H1 (cell line): ENCODE measurements around the gene ACAD11. TPM values are rescaled to one million over a fixed set of nuclear protein-coding genes. Genes with fewer than 3 reads are reported as not detected.
"Not testable (repeated sequence)": the region's sequence is repeated elsewhere in the genome, so short reads cannot be mapped to it uniquely, and the experiment has no call there.

Experiments
- CTCF ChIA-PET: fragments of 300-600 bp; sonication (Branson Sonifier 250); formaldehyde crosslinking; loops from one replicate; lab custom pipeline; 2021; ENCODE audit not compliant: partially characterized antibody; lab: Charles Lee
- POLR2A ChIA-PET: fragments of 300-600 bp; sonication (Branson Sonifier 250); formaldehyde crosslinking; loops from one replicate; lab custom pipeline; 2021; ENCODE audit warnings: inconsistent platforms; ENCODE audit not compliant: partially characterized antibody; lab: Charles Lee
- DNase-seq, 2 experiments: peaks; one replicate each; pipeline versions ENCODE4 v3.0.0 to v3.0.0-alpha.2; 2010 to 2022; ENCODE audit warnings: low spot score in 2 of 2, low read depth in 1 of 2, mixed read lengths in 1 of 2
- FAIRE-seq: peaks from 2 replicates; lab custom pipeline; 2011; peaks lifted over from hg19 to GRCh38; lab: Jason Lieb, UNC
- H2AFZ ChIP-seq: 2 replicates; pipeline ENCODE4 v1.8.1; 2012; ENCODE audit warnings: low read length, inconsistent platforms
- H2AK5ac ChIP-seq: 2 replicates; pipeline ENCODE4 v1.6.1; 2013; ENCODE audit warnings: low read depth, low read length
- H2BK120ac ChIP-seq: replicated peaks from 2 replicates; pipeline ENCODE3; 2013; ENCODE audit warnings: low read depth, low read length, inconsistent platforms
- H2BK12ac ChIP-seq: 2 replicates; pipeline ENCODE4 v1.6.1; 2013; ENCODE audit warnings: low read depth, low read length
- H2BK15ac ChIP-seq: 2 replicates; pipeline ENCODE4 v1.6.1; 2013; ENCODE audit warnings: low read length
- H2BK20ac ChIP-seq: 2 replicates; pipeline ENCODE4 v1.6.1; 2013; ENCODE audit warnings: low read length
- H2BK5ac ChIP-seq: 2 replicates; pipeline ENCODE4 v1.6.1; 2013; ENCODE audit warnings: low read depth, low read length
- H3K14ac ChIP-seq: 2 replicates; pipeline ENCODE4 v1.6.1; 2013; ENCODE audit warnings: inconsistent platforms; ENCODE audit not compliant: insufficient read length
- H3K18ac ChIP-seq: 2 replicates; pipeline ENCODE4 v1.6.1; 2013; ENCODE audit warnings: low read length; ENCODE audit errors: extremely low read depth
- H3K23ac ChIP-seq: 2 replicates; pipeline ENCODE4 v1.6.1; 2013; ENCODE audit warnings: inconsistent platforms; ENCODE audit not compliant: insufficient read length
- H3K23me2 ChIP-seq: 2 replicates; pipeline ENCODE4 v1.6.1; 2013; ENCODE audit warnings: low read depth, low read length
- H3K27ac ChIP-seq: 2 replicates; pipeline ENCODE4 v1.6.1; 2011; ENCODE audit warnings: low read depth, low read length, inconsistent platforms
- H3K27me3 ChIP-seq, 4 experiments: replicated peaks in 1 of 4; 1 replicate in 1 of 4; 2 replicates in 3 of 4; pipeline versions ENCODE4 v1.6.1 to v1.8.1; 2011 to 2013; ENCODE audit warnings: low read length in 3 of 4, mild to moderate bottlenecking in 3 of 4, inconsistent platforms in 2 of 4, mixed read lengths in 2 of 4, moderate library complexity in 1 of 4; ENCODE audit not compliant: control insufficient read depth in 3 of 4, insufficient read depth in 3 of 4; ENCODE audit errors: extremely low read depth in 1 of 4
- H3K36me3 ChIP-seq, 4 experiments: 2 replicates each; pipeline versions ENCODE4 v1.6.1 to v1.8.1; 2011 to 2013; ENCODE audit warnings: mild to moderate bottlenecking in 4 of 4, low read length in 3 of 4, moderate library complexity in 2 of 4, control low read depth in 1 of 4, inconsistent platforms in 1 of 4; ENCODE audit not compliant: insufficient read depth in 4 of 4, control insufficient read depth in 2 of 4
- H3K4ac ChIP-seq: replicated peaks from 2 replicates; pipeline ENCODE3; 2013; ENCODE audit warnings: low read length, low read depth, mixed read lengths, inconsistent platforms; ENCODE audit not compliant: insufficient read length
- H3K4me1 ChIP-seq, 4 experiments: replicated peaks in 1 of 4; 1 replicate in 1 of 4; 2 replicates in 3 of 4; pipeline versions ENCODE4 v1.6.1 to v1.8.1; 2011 to 2013; ENCODE audit warnings: low read length in 3 of 4, inconsistent platforms in 2 of 4, mixed read lengths in 1 of 4; ENCODE audit not compliant: insufficient read depth in 4 of 4, control insufficient read depth in 3 of 4
- H3K4me2 ChIP-seq, 2 experiments: 2 replicates each; pipeline versions ENCODE4 v1.6.1 to v1.8.1; 2011 to 2013; ENCODE audit warnings: low read depth in 2 of 2, low read length in 2 of 2, control low read depth in 1 of 2, inconsistent platforms in 1 of 2, mild to moderate bottlenecking in 1 of 2; ENCODE audit not compliant: insufficient read depth in 1 of 2
- H3K4me3 ChIP-seq, 4 experiments: fragments of 200-600, 300-600 bp in 1 of 4; sonication (generic), shearing (Covaris generic), sonication (Bioruptor Twin) in 1 of 4; 2 replicates each; pipeline versions ENCODE4 v1.5.1 to v1.8.1; 2011 to 2016; ENCODE audit warnings: low read length in 4 of 4, low read depth in 3 of 4, control low read depth in 2 of 4, inconsistent platforms in 2 of 4, mild to moderate bottlenecking in 2 of 4, mixed read lengths in 1 of 4, moderate library complexity in 1 of 4; ENCODE audit not compliant: insufficient read depth in 2 of 4; ENCODE audit errors: extremely low read depth in 1 of 4
- H3K56ac ChIP-seq: replicated peaks from 2 replicates; pipeline ENCODE3; 2013; ENCODE audit warnings: low read depth, mild to moderate bottlenecking, mixed read lengths, low read length, inconsistent platforms; ENCODE audit not compliant: insufficient read length
- H3K79me1 ChIP-seq: 2 replicates; pipeline ENCODE4 v1.6.1; 2013; ENCODE audit warnings: low read depth, low read length, control low read depth
- H3K79me2 ChIP-seq, 2 experiments: 2 replicates each; pipeline versions ENCODE4 v1.6.1 to v1.8.1; 2012 to 2013; ENCODE audit warnings: low read length in 2 of 2, mild to moderate bottlenecking in 2 of 2, inconsistent platforms in 1 of 2; ENCODE audit not compliant: insufficient read depth in 2 of 2, control insufficient read depth in 1 of 2
- H3K9ac ChIP-seq, 4 experiments: replicated peaks in 1 of 4; 1 replicate in 1 of 4; 2 replicates in 3 of 4; pipeline versions ENCODE4 v1.6.1 to v1.8.1; 2011 to 2013; ENCODE audit warnings: low read depth in 3 of 4, low read length in 3 of 4, control low read depth in 2 of 4, mild to moderate bottlenecking in 2 of 4, moderate library complexity in 2 of 4, inconsistent platforms in 1 of 4; ENCODE audit errors: extremely low read depth in 1 of 4
- H3K9me3 ChIP-seq, 2 experiments: 2 replicates each; pipeline versions ENCODE4 v1.6.1 to v1.8.1; 2012 to 2013; ENCODE audit warnings: mild to moderate bottlenecking in 2 of 2, moderate library complexity in 2 of 2, control low read depth in 1 of 2, inconsistent platforms in 1 of 2, low read depth in 1 of 2, low read length in 1 of 2, mixed read lengths in 1 of 2; ENCODE audit not compliant: insufficient read depth in 2 of 2
- H4K20me1 ChIP-seq, 2 experiments: replicated peaks in 1 of 2; 2 replicates each; pipeline versions ENCODE3 to v1.8.1; 2011 to 2013; ENCODE audit warnings: inconsistent platforms in 2 of 2, low read length in 2 of 2, mild to moderate bottlenecking in 1 of 2; ENCODE audit not compliant: insufficient read depth in 2 of 2, control insufficient read depth in 1 of 2
- H4K5ac ChIP-seq: 2 replicates; pipeline ENCODE4 v1.6.1; 2013; ENCODE audit warnings: low read length, low read depth, mixed read lengths, inconsistent platforms; ENCODE audit not compliant: insufficient read length
- H4K8ac ChIP-seq: 2 replicates; pipeline ENCODE4 v1.8.0; 2013; ENCODE audit warnings: mild to moderate bottlenecking, moderate library complexity, low read length, inconsistent platforms; ENCODE audit not compliant: insufficient read depth; ENCODE audit errors: extremely low read depth
- H4K91ac ChIP-seq: replicated peaks from 2 replicates; pipeline ENCODE3; 2013; ENCODE audit warnings: low read length, mixed read lengths, inconsistent platforms; ENCODE audit not compliant: insufficient read length
- TEAD4 ChIP-seq: IDR thresholded peaks from 2 replicates; pipeline ENCODE4 v1.6.1; 2012; ENCODE audit warnings: low read depth, low read length, inconsistent platforms, mixed read lengths
- WGBS, 2 experiments: shearing (Covaris generic) in 1 of 2; methylation state at CpG; one replicate each; pipeline versions ENCODE4 v1.1.6 to v1.1.7; 2013 to 2015; ENCODE audit warnings: low lambda C conversion rate in 2 of 2, mixed read lengths in 2 of 2, inconsistent platforms in 1 of 2, low coverage in 1 of 2, missing lambda C conversion rate in 1 of 2; ENCODE audit not compliant: insufficient replicate concordance in 2 of 2, insufficient coverage in 1 of 2, insufficient read length in 1 of 2; ENCODE audit errors: extremely low coverage in 1 of 2, missing lambda C conversion rate in 1 of 2; 5-methylcytosine and 5-hydroxymethylcytosine counted together
- polyA plus RNA-seq, 7 experiments: library from polyadenylated mRNA; depleted of rRNA in 3 of 7; stranded (reverse) in 5 of 7; unstranded in 2 of 7; fragments of >200 nt in 5 of 7; fragments of 200-250 nt in 2 of 7; gene quantifications; 1 replicate in 5 of 7; 2 replicates in 1 of 7; 4 replicates in 1 of 7; pipeline versions ENCODE4 v1.2.1 to v1.2.3, GENCODE V29; 2011 to 2013; ENCODE audit warnings: missing spikeins in 2 of 7, mixed read lengths in 2 of 7
- total RNA-seq: library from RNA; stranded (reverse); fragmentation: NEBNext Ultra II Directional; extraction: Animal tissue kit (Norgen Biotek cat#: 25700); gene quantifications from 2 replicates; pipeline ENCODE4 v1.2.1, GENCODE V29; 2021

ACAD11 gene
- total and polyA plus RNA-seq, 2 of the 8 experiments (the other 6 are each of a cell fraction or from before 2014, with no cell fraction given), result 5.5 to 11.0 TPM

DNA sequence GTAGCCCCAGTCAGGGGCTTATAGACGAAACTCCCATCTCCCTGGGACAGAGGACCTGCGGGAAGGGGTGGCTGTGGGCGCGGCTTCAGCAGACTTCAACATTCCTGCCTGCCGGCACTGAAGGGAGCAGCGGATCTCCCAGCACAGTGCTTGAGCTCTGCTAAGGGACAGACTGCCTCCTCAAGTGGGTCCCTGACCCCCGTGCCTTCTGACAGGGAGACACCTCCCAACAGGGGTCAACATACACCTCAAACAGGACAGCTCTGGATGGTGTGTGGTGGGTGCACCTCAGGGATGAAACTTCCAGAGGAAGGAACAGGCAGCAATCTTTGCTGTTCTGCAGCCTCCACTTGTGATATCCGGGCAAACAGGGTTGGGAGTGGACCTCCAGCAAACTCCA, 53.0 kb downstream of the ACAD11 start:
- not testable (repeated sequence) for H3K23ac ChIP-seq, H4K8ac ChIP-seq, H2BK5ac ChIP-seq, H3K14ac ChIP-seq, H2BK12ac ChIP-seq, H3K9me3 ChIP-seq, H3K79me2 ChIP-seq, H2BK120ac ChIP-seq, H3K27ac ChIP-seq, H3K4me1 ChIP-seq, H3K79me1 ChIP-seq, H4K5ac ChIP-seq, H2AK5ac ChIP-seq, H3K18ac ChIP-seq, H3K4me2 ChIP-seq, H4K20me1 ChIP-seq, H3K4me3 ChIP-seq, H2BK15ac ChIP-seq, FAIRE-seq, H3K56ac ChIP-seq, H3K9ac ChIP-seq, H3K23me2 ChIP-seq, H2BK20ac ChIP-seq, H2AFZ ChIP-seq, H4K91ac ChIP-seq, H3K4ac ChIP-seq, H3K36me3 ChIP-seq, H3K27me3 ChIP-seq
- ChIA-PET POLR2A (interaction anchor here (1.2 kb wide), 1 partner anchor 12 kb away, joined by 3 read pairs; no protein-coding TSS in a partner anchor), CTCF (interaction anchor here (1.3 to 1.4 kb wide), 2 partner anchors 36 to 71 kb away, joined by 3 to 4 read pairs; no protein-coding TSS in a partner anchor)
- DNase-seq, result peak in 1 of 2 experiments; percentile 54
- 86% methylated on average over 8 of the region's 8 CpGs; no CpG with 5 or more reads in 1 of the 2 experiments for WGBS, 2 experiments
- TF ChIP-seq TEAD4, result peak; percentile 28; the same call in 1 of the 2 replicates
